Endometrial microvascular endothelial cells (primary cell): ENCODE data around the gene CPNE4. TPM values are rescaled to one million over a fixed set of nuclear protein-coding genes. Genes with fewer than 3 reads are reported as not detected.

Experiments
- in situ Hi-C: cut with HindIII; loops from 2 replicates; pipeline ENCODE4 v1.10.0; 2017; ENCODE audit warnings: low sequenced_read_pairs, low pct_unique_long_range_greater_than_20kb; ENCODE audit errors: inconsistent ontology term
- total RNA-seq: library from RNA; depleted of rRNA; stranded (reverse); fragments of >200 nt; gene quantifications from one replicate; pipeline ENCODE4 v1.2.3, GENCODE V29; 2015; ENCODE audit errors: inconsistent ontology term

CPNE4 gene
- total RNA-seq, 1 donor from 2014 or later, result not detected

GRCh38 chr3:132022914-132023313, 11.9 kb downstream of the CPNE4 start:
- in situ Hi-C loops, result loop anchor here (25.0 kb wide), 1 partner anchor 164 kb away; no protein-coding TSS in a partner anchor

GRCh38 chr3:132020058-132020457, 14.8 kb downstream of the CPNE4 start:
- in situ Hi-C loops, result loop anchor here (25.0 kb wide), 1 partner anchor 167 kb away; no protein-coding TSS in a partner anchor

GRCh38 chr3:132017137-132017536, 17.7 kb downstream of the CPNE4 start:
- in situ Hi-C loops, result loop anchor here (25.0 kb wide), 1 partner anchor 170 kb away; no protein-coding TSS in a partner anchor

- in situ Hi-C loops, result loop anchor here (25.0 kb wide), 1 partner anchor 171 kb away; no protein-coding TSS in a partner anchor
Observed at GRCh38 chr3:132016061-132017041, 18.5 kb downstream of the CPNE4 start.

- in situ Hi-C loops, result loop anchor here (25.0 kb wide), 1 partner anchor 173 kb away; no protein-coding TSS in a partner anchor
Observed at GRCh38 chr3:132014105-132014504, 20.7 kb downstream of the CPNE4 start.

- in situ Hi-C loops, result loop anchor here (25.0 kb wide), 1 partner anchor 178 kb away; no protein-coding TSS in a partner anchor
Observed at GRCh38 chr3:132009241-132009640, 25.6 kb downstream of the CPNE4 start.

GRCh38 chr3:132008837-132009236, 26.0 kb downstream of the CPNE4 start:
- in situ Hi-C loops, result loop anchor here (25.0 kb wide), 1 partner anchor 178 kb away; no protein-coding TSS in a partner anchor

GRCh38 chr3:132007617-132008016, 27.2 kb downstream of the CPNE4 start:
- in situ Hi-C loops, result loop anchor here (25.0 kb wide), 1 partner anchor 180 kb away; no protein-coding TSS in a partner anchor

- in situ Hi-C loops, result loop anchor here (25.0 kb wide), 1 partner anchor 181 kb away; no protein-coding TSS in a partner anchor
Observed at GRCh38 chr3:132006605-132007204, 28.1 kb downstream of the CPNE4 start.

GRCh38 chr3:132004571-132004970, 30.2 kb downstream of the CPNE4 start:
- in situ Hi-C loops, result loop anchor here (25.0 kb wide), 1 partner anchor 183 kb away; no protein-coding TSS in a partner anchor

- in situ Hi-C loops, result loop anchor here (25.0 kb wide), 1 partner anchor 184 kb away; no protein-coding TSS in a partner anchor
Observed at GRCh38 chr3:132003685-132004084, 31.1 kb downstream of the CPNE4 start.

GRCh38 chr3:132001999-132002398, 32.8 kb downstream of the CPNE4 start:
- in situ Hi-C loops, result loop anchor here (25.0 kb wide), 1 partner anchor 185 kb away; no protein-coding TSS in a partner anchor

- in situ Hi-C loops, result loop anchor here (25.0 kb wide), 1 partner anchor 186 kb away; no protein-coding TSS in a partner anchor
Observed at GRCh38 chr3:132001036-132001435, 33.8 kb downstream of the CPNE4 start.

GRCh38 chr3:131998027-131998426, 36.8 kb downstream of the CPNE4 start:
- in situ Hi-C loops, result no loop called here

- in situ Hi-C loops, result no loop called here
Observed at GRCh38 chr3:131995891-131996290, 38.9 kb downstream of the CPNE4 start.

- in situ Hi-C loops, result no loop called here
Observed at GRCh38 chr3:131989318-131989717, 45.5 kb downstream of the CPNE4 start.

GRCh38 chr3:131988209-131988608, 46.6 kb downstream of the CPNE4 start:
- in situ Hi-C loops, result no loop called here

GRCh38 chr3:131983689-131984088, 51.1 kb downstream of the CPNE4 start:
- in situ Hi-C loops, result no loop called here

- in situ Hi-C loops, result no loop called here
Observed at GRCh38 chr3:131981323-131981722, 53.5 kb downstream of the CPNE4 start.
